HepG2 (cell line): ENCODE results near the gene SYCE1L. TPM values are rescaled to one million over a fixed set of nuclear protein-coding genes. Genes with fewer than 3 reads are reported as not detected.

ENCODE experiments used
- ATAC-seq: fragments of 200-7000 bp; cut with Tn5 transposase; 3 replicates; pipeline ENCODE4 v1.9.1; 2020; ENCODE audit warnings: mild to moderate bottlenecking, moderate library complexity
- BruUV-seq: library from RNA; stranded (reverse); fragments of 400-500 nt; replicated peaks from 2 replicates; lab custom pipeline; 2021; lab: Mats Ljungman, UMichigan
- CTCF ChIA-PET: fragments of 300-600 bp; formaldehyde crosslinking; extraction: SDS; loops from one replicate; lab custom pipeline; 2021; ENCODE audit warnings: low total read pairs, inconsistent platforms, low intra/inter-chr PET ratio; lab: Yijun Ruan, JAX
- POLR2A ChIA-PET: fragments of 350-600 bp; sonication (Branson Sonifier 250); formaldehyde crosslinking; loops from one replicate; lab custom pipeline; 2020; ENCODE audit warnings: antibody characterized with exemption, inconsistent platforms; lab: Yijun Ruan, JAX
- DNase-seq: peaks from one replicate; pipeline ENCODE4 v3.0.0-alpha.2; 2015; ENCODE audit warnings: low spot score
- FAIRE-seq: peaks from 3 replicates; lab custom pipeline; 2011; peaks lifted over from hg19 to GRCh38; lab: Jason Lieb, UNC
- H2AFZ ChIP-seq: one replicate; pipeline ENCODE4 v1.6.1; 2011; ENCODE audit warnings: low read length, inconsistent platforms
- H3K27ac ChIP-seq: fragments of 300-600 bp; 3 replicates; pipeline ENCODE4 v1.8.0; 2011; ENCODE audit warnings: mixed run types, mild to moderate bottlenecking, mixed read lengths, low read length, inconsistent platforms; ENCODE audit not compliant: insufficient read depth; ENCODE audit errors: extremely low read length
- H3K27me3 ChIP-seq, 2 experiments: fragments of 200-600 bp in 1 of 2; 2 replicates in 1 of 2; 3 replicates in 1 of 2; pipeline versions ENCODE4 v1.6.0 to v1.8.0; 2011; ENCODE audit warnings: low read length in 2 of 2, mild to moderate bottlenecking in 2 of 2, moderate library complexity in 2 of 2, inconsistent platforms in 1 of 2; ENCODE audit not compliant: insufficient read depth in 2 of 2, control insufficient read depth in 1 of 2
- H3K36me3 ChIP-seq, 2 experiments: fragments of 200-600 bp in 1 of 2; replicated peaks in 1 of 2; 2 replicates in 1 of 2; 3 replicates in 1 of 2; pipeline versions ENCODE4 v1.5.1 to v1.8.0; 2011; ENCODE audit warnings: low read length in 2 of 2, inconsistent platforms in 1 of 2; ENCODE audit not compliant: insufficient read depth in 2 of 2, control insufficient read depth in 1 of 2
- H3K4me1 ChIP-seq: 2 replicates; pipeline ENCODE4 v1.5.1; 2012; ENCODE audit warnings: low read length, inconsistent platforms; ENCODE audit not compliant: insufficient read depth
- H3K4me2 ChIP-seq: 2 replicates; pipeline ENCODE4 v1.6.0; 2011; ENCODE audit warnings: low read depth, low read length, inconsistent platforms
- H3K4me3 ChIP-seq, 3 experiments: fragments of 200-600 bp in 1 of 3; sonication (generic), shearing (Covaris generic) in 1 of 3; replicated peaks in 1 of 3; 2 replicates each; pipeline ENCODE4 v1.5.1; 2011 to 2016; ENCODE audit warnings: low read length in 3 of 3, inconsistent platforms in 2 of 3, low read depth in 2 of 3, mild to moderate bottlenecking in 2 of 3, control low read depth in 1 of 3, mixed read lengths in 1 of 3; ENCODE audit not compliant: insufficient read depth in 1 of 3
- H3K79me2 ChIP-seq: one replicate; pipeline ENCODE4 v1.6.1; 2011; ENCODE audit warnings: low read length, inconsistent platforms; ENCODE audit not compliant: insufficient read depth
- H3K9ac ChIP-seq: 2 replicates; pipeline ENCODE4 v1.6.0; 2011; ENCODE audit warnings: mild to moderate bottlenecking, low read depth, low read length, inconsistent platforms; ENCODE audit not compliant: insufficient read depth
- H3K9me3 ChIP-seq: 2 replicates; pipeline ENCODE4 v1.5.1; 2012; ENCODE audit warnings: mild to moderate bottlenecking, low read length
- H4K20me1 ChIP-seq: 2 replicates; pipeline ENCODE4 v1.6.0; 2011; ENCODE audit warnings: inconsistent platforms, mild to moderate bottlenecking, low read length, moderate library complexity; ENCODE audit not compliant: insufficient read depth
- CEBPB ChIP-seq: IDR thresholded peaks from 2 replicates; pipeline ENCODE4 v1.6.1; 2011; ENCODE audit warnings: low read depth, low read length, improper control_type of control experiment, borderline replicate concordance
- EHMT2 ChIP-seq: fragments of 200-600 bp; sonication (generic); IDR thresholded peaks from 2 replicates; pipeline ENCODE4 v1.7.0; 2017; ENCODE audit warnings: antibody characterized with exemption, low read depth, low read length, borderline replicate concordance
- RFX3 ChIP-seq: IDR thresholded peaks from 2 replicates; pipeline ENCODE4 v1.6.1; 2016; ENCODE audit warnings: missing biosample characterization, missing genetic modification reagents
- RXRB ChIP-seq: IDR thresholded peaks from 2 replicates; pipeline ENCODE4 v1.6.1; 2016; ENCODE audit warnings: borderline replicate concordance, missing genetic modification reagents, missing compliant biosample characterization
- TAF15 ChIP-seq: fragments of 200-400 bp; formaldehyde crosslinking; IDR thresholded peaks from one replicate; pipeline ENCODE4 v1.6.1; 2018; ENCODE audit warnings: mild to moderate bottlenecking, low read depth, low read length; ENCODE audit not compliant: poor library complexity, severe bottlenecking
- ZNF138 ChIP-seq: sonication (generic); formaldehyde crosslinking; IDR thresholded peaks from 2 replicates; pipeline ENCODE4 v1.5.0; 2020; ENCODE audit warnings: mild to moderate bottlenecking, low read depth, missing genetic modification reagents
- ZNF143 ChIP-seq: sonication (generic); formaldehyde crosslinking; IDR thresholded peaks from 2 replicates; pipeline ENCODE4 v1.4.0; 2020; ENCODE audit warnings: missing genetic modification reagents
- ZNF232 ChIP-seq: sonication (generic); formaldehyde crosslinking; IDR thresholded peaks from 2 replicates; pipeline ENCODE4 v1.4.0; 2020; ENCODE audit warnings: missing genetic modification reagents, borderline replicate concordance
- ZNF256 ChIP-seq: sonication (generic); formaldehyde crosslinking; conservative IDR thresholded peaks from 2 replicates; pipeline ENCODE4 v1.4.0; 2020; ENCODE audit warnings: missing genetic modification reagents
- WGBS: methylation state at CpG from one replicate; pipeline ENCODE4 v1.1.6; 2017; ENCODE audit warnings: low lambda C conversion rate; 5-methylcytosine and 5-hydroxymethylcytosine counted together
- in situ Hi-C: cut with HindIII; loops from 2 replicates; pipeline ENCODE4 v1.10.0; 2017; ENCODE audit warnings: low pct_unique_long_range_greater_than_20kb; ENCODE audit not compliant: extremely low pct_ligation_motif_present
- intact Hi-C: fragments of 100-400 bp; cut with micrococcal nuclease; formaldehyde crosslinking; loops from one replicate; pipeline ENCODE4 v1.10.0; 2022; ENCODE audit not compliant: unreplicated experiment
- polyA plus RNA-seq, 8 experiments: library from polyadenylated mRNA; depleted of rRNA in 3 of 8; stranded (reverse) in 7 of 8; unstranded in 1 of 8; fragments of >200 nt; fragmentation: Illumina TruSeq in 4 of 8; extraction: Trizol in 4 of 8; gene quantifications; 2 replicates each; pipeline versions ENCODE4 v1.2.1 to v1.2.3, GENCODE V29; 2011 to 2016; ENCODE audit warnings: low read depth in 4 of 8, missing spikeins in 1 of 8, mixed read lengths in 1 of 8; ENCODE audit not compliant: insufficient read depth in 1 of 8
- total RNA-seq, 5 experiments: library from RNA; depleted of rRNA; stranded (reverse); fragments of >200 nt; fragmentation: Illumina TruSeq; extraction: Trizol; gene quantifications; 2 replicates each; pipeline ENCODE4 v1.2.3, GENCODE V29; 2016; ENCODE audit warnings: low read depth in 1 of 5

The SYCE1L gene
- total and polyA plus RNA-seq, 2 of the 13 experiments (the other 11 are each of a cell fraction or from before 2014, with no cell fraction given) = 0.22 TPM; not detected in 1

DNA sequence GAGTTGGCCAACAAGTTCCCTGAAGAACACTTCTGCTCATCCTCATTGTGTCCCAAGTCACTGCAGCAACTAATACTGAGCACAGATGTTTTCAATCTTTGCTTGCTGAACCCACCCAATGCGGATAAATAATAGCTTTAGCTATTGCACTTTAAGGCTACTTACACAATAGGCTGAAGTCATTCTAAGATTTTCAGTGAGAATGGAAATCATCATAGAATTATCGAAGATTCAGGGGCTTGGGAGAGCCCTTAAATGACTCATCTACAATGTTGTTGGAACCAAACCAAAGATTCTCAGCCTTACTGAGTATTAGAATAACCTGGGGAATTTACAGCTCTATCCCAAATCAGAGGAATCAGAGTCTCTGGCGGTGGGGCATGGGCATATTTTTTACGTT lies 51.2 kb downstream of the SYCE1L start:
- intact Hi-C loops (no loop called here), in situ Hi-C loops (no loop called here)
- H3K9ac ChIP-seq = no peak overlapping the region
- ATAC-seq (no peak), DNase-seq (no peak), FAIRE-seq (no peak)
- WGBS = 2% methylated on average over 4 of the region's 4 CpGs
- no peaks in the 10 kb centered on the region for H3K36me3 ChIP-seq
- H3K4me1 ChIP-seq = no peaks in the 10 kb centered on the region
- H3K4me2 ChIP-seq = no peak overlapping the region
- no peak overlapping the region for H3K4me3 ChIP-seq
- POLR2A ChIA-PET = no interaction called here
- no peaks in the 10 kb centered on the region for H3K79me2 ChIP-seq
- TF ChIP-seq ZNF138 (CRISPR knock-in tag) = no peak
- TF ChIP-seq RFX3 = no peak
- no peak for TF ChIP-seq ZNF256 (CRISPR knock-in tag)
- no peak for TF ChIP-seq ZNF232 (CRISPR knock-in tag)
- no peak for TF ChIP-seq ZNF143
- no peak for TF ChIP-seq TAF15
- TF ChIP-seq EHMT2 = no peak
- TF ChIP-seq CEBPB = no peak
- TF ChIP-seq RXRB (CRISPR knock-in tag) = no peak
- H3K27ac ChIP-seq = no peak overlapping the region
- H3K27me3 ChIP-seq = peaks cover 2 to 4% of the 10 kb centered on the region in 2 experiments; a peak in 2 of 5 replicates
- no peaks in the 10 kb centered on the region for H4K20me1 ChIP-seq
- CTCF ChIA-PET = no interaction called here
- BruUV-seq = no TSS peak
- H3K9me3 ChIP-seq = no peaks in the 10 kb centered on the region
- no peak overlapping the region for H2AFZ ChIP-seq

Other genes with a start within 250 kb of the SYCE1L start
- gene MON1B, start 8.2 kb upstream of the SYCE1L start, total RNA-seq (2016; rRNA removed; fragmentation: Illumina TruSeq; extraction: Trizol) = 13.8 and 15.6 TPM in 2 replicates
- 13.4 and 15.5 TPM in 2 replicates for gene MON1B, start 8.2 kb upstream of the SYCE1L start, polyA plus RNA-seq (2011; rRNA removed)
- not detected in 2 replicates for gene ADAMTS18, start 235.6 kb downstream of the SYCE1L start, total RNA-seq (2016; rRNA removed; fragmentation: Illumina TruSeq; extraction: Trizol)
- 0.01 TPM in 1 of 2 replicates, not detected in the other for gene ADAMTS18, start 235.6 kb downstream of the SYCE1L start, polyA plus RNA-seq (2011; rRNA removed)